Lower leg skin (tissue), 3 donors: Measurements from ENCODE around the gene HTRA2.

Experiments
- POLR2A ChIP-seq, 2 donors: fragments of 450-650 bp; IDR thresholded peaks; one replicate each; pipeline ENCODE4 v1.6.1; 2016 to 2017; ENCODE audit warnings: antibody characterized with exemption in 2 of 2, mild to moderate bottlenecking in 1 of 2, moderate library complexity in 1 of 2
- TF ChIP-seq, protein P1 (sequence below), 3 donors: fragments of 450-650 bp; IDR thresholded peaks; one replicate each; pipeline ENCODE4 v1.5.1; 2016; ENCODE audit warnings: antibody characterized with exemption in 3 of 3, mild to moderate bottlenecking in 3 of 3, moderate library complexity in 2 of 3

DNA sequence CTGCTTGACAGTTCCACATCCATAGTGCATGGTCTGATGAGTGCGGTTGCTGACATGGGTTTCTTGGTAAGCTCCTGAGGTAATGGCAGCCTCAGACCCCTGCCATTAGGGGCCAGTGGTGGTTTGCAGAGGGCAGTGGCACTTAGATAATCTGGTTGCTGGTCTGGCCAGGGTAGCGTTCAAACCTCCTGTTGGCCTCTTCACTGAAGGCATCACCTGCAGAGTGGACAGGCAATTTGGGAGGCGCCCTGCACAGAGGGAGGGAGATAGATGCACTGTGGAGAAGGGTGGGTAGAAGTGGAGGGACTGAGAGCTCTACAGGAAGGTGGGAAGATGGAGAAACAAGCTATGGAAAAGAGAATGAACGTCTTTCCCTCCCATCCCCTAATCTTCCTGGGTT is 3.7 kb downstream of the HTRA2 start:
- TF ChIP-seq, protein P1, sequence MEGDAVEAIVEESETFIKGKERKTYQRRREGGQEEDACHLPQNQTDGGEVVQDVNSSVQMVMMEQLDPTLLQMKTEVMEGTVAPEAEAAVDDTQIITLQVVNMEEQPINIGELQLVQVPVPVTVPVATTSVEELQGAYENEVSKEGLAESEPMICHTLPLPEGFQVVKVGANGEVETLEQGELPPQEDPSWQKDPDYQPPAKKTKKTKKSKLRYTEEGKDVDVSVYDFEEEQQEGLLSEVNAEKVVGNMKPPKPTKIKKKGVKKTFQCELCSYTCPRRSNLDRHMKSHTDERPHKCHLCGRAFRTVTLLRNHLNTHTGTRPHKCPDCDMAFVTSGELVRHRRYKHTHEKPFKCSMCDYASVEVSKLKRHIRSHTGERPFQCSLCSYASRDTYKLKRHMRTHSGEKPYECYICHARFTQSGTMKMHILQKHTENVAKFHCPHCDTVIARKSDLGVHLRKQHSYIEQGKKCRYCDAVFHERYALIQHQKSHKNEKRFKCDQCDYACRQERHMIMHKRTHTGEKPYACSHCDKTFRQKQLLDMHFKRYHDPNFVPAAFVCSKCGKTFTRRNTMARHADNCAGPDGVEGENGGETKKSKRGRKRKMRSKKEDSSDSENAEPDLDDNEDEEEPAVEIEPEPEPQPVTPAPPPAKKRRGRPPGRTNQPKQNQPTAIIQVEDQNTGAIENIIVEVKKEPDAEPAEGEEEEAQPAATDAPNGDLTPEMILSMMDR (IDR thresholded peaks at IDR 0.05): no peak
- no peak for TF ChIP-seq POLR2A (IDR thresholded peaks at IDR 0.05)
